Skin epidermis (tissue), 12 donors: ENCODE data around the gene IER3IP1.

Source experiments
- H3K27ac ChIP-seq, 21 experiments: fragments of 200-600 bp; sonication (generic) in 11 of 21; one replicate each; pipeline ENCODE4 v1.5.0; 2020; ENCODE audit warnings: mild to moderate bottlenecking in 3 of 21, inconsistent platforms in 2 of 21, moderate library complexity in 2 of 21
- H3K4me3 ChIP-seq, 7 experiments: fragments of 200-600 bp; sonication (generic) in 2 of 7; one replicate each; pipeline ENCODE4 v1.5.0; 2020; ENCODE audit warnings: inconsistent platforms in 2 of 7, mild to moderate bottlenecking in 2 of 7, moderate library complexity in 1 of 7

The IER3IP1 gene

DNA sequence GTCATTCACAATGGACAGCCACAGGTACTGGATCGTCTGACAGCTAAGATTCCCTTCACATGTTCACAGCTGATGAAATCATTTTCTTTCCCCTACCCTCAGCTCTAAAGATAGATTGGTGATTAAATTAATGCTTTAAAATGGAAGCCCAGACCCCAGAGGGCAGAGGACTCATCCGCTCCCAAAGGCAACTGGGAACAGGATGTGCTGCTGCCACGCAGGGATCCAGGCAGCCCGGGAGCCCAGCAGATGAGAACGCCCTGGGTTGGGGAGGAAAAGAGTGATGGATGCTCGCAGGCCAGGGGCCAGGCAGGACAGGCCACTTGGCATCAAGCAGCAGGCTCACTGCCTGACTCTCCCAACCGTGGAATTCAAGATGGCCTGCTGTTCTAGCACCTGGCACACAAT is 67.2 kb downstream of the IER3IP1 start:
- H3K27ac ChIP-seq = no peak overlapping the region
- H3K4me3 ChIP-seq = no peak overlapping the region

DNA sequence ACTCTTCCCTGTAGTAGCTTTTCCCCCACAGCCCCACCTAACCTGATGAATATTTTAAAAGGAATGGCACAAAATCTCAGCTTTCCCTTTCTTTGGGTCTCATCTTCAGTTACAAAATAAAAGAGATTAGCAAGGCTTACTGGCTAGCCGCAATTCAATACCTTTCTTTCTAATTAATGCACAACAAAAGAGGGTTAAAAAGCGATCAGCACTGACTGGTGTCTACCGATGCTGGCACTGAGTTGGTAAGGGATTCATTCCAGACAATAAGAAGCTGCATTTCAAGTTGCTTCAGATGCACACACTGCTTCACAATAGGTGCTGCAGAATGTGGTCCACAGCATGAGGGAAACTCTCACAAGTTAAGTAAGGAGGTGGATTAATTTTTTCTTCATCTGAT is 67.8 kb downstream of the IER3IP1 start:
- Histone ChIP-seq H3K4me3 (no peak overlapping the region), H3K27ac (no peak overlapping the region)
